Panc1 (cell line): Measurements from ENCODE around the gene CCDC178.

Experiments used
- CTCF ChIP-seq: fragments of 450-650 bp; IDR thresholded peaks from 2 replicates; pipeline ENCODE4 v1.5.1; 2017; ENCODE audit warnings: mild to moderate bottlenecking
- POLR2AphosphoS5 ChIP-seq: IDR thresholded peaks from 2 replicates; pipeline ENCODE4 v1.6.1; 2012; ENCODE audit warnings: mild to moderate bottlenecking, low read depth, low read length, moderate library complexity
- REST ChIP-seq, 2 experiments: IDR thresholded peaks; 2 replicates each; pipeline ENCODE4 v1.6.1; 2011 to 2012; ENCODE audit warnings: low read depth in 2 of 2, control low read depth in 1 of 2, low read length in 1 of 2, mild to moderate bottlenecking in 1 of 2, moderate library complexity in 1 of 2; ENCODE audit not compliant: insufficient read depth in 1 of 2
- SIN3A ChIP-seq: IDR thresholded peaks from 2 replicates; pipeline ENCODE4 v1.6.1; 2012; ENCODE audit warnings: low read depth, mild to moderate bottlenecking, low read length, moderate library complexity, borderline replicate concordance; ENCODE audit not compliant: insufficient read depth
- TCF7L2 ChIP-seq: IDR thresholded peaks from 2 replicates; pipeline ENCODE4 v1.6.1; 2011; ENCODE audit warnings: mild to moderate bottlenecking, low read depth, low read length, inconsistent platforms

GRCh38 chr18:33169218-33169617, 271.3 kb downstream of the CCDC178 start:
- TF ChIP-seq REST (IDR thresholded peaks at IDR 0.05; ENCODE audit: insufficient read depth in 1 of 2, low read depth in 2 of 2, low read length in 1 of 2) (no peak), CTCF (no peak), POLR2AphosphoS5 (no peak), TCF7L2 (no peak), SIN3A (no peak)
